ENCODE results near the gene SMPD3. TPM values are rescaled to one million over a fixed set of nuclear protein-coding genes. Genes with fewer than 3 reads are reported as not detected.
A peak's percentile ranks its signal among the peaks of the same experiment; 100 is the strongest.

Gene SMPD3
- total RNA-seq, 1 donor from 2014 or later = 0.09 TPM

DNA sequence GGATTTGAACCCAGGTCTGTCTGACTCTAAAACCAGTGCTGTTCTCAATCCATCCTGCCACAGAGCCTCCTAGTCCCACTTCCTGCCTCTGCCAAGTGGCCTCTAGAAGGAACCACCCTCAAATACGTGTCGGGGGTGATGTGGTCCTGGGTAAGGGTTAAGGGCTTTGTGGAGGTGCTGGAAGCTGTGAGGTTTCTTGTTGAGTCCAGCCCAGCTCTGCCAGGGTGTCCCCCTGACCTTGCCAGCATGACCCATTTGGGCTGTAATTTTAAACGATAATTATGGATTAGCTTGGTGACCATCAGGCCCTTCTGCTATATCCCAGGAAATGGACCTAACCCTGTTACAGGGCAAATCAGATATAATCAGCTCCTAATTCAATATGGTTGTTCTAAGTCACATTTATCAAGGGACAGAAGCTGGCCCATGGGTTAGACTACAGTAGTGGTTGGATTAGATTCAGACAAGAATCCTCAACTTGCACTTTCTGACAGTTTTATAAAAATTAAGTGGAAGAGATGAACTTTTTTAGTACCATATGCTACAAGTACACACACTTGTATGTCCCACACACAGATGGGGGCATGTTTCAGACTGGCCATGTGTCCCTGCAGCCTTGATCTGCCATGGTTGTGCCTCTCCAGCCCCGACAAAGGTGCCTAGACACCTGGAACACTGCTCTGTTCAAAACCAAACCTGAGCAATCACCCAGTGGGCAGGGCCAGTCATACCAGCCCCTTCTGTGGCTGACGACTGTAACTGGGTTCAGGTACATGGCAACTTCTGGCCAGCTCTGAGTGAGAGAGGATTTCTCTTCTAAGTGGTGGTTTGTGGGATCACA, 48.0 kb downstream of the SMPD3 start:
- intact Hi-C loops (cut with micrococcal nuclease) = no loop called here
- peaks cover 8% of the 10 kb centered on the region for H3K27me3 Mint-ChIP-seq
- H3K4me3 Mint-ChIP-seq = no peak overlapping the region
- H3K9me3 Mint-ChIP-seq = no peaks in the 10 kb centered on the region
- no peak overlapping the region for H3K27ac Mint-ChIP-seq
- no peak for DNase-seq
- no peaks in the 10 kb centered on the region for H3K36me3 Mint-ChIP-seq (ENCODE audit: low read depth)
- H3K4me1 Mint-ChIP-seq = peaks cover 21% of the 10 kb centered on the region

DNA sequence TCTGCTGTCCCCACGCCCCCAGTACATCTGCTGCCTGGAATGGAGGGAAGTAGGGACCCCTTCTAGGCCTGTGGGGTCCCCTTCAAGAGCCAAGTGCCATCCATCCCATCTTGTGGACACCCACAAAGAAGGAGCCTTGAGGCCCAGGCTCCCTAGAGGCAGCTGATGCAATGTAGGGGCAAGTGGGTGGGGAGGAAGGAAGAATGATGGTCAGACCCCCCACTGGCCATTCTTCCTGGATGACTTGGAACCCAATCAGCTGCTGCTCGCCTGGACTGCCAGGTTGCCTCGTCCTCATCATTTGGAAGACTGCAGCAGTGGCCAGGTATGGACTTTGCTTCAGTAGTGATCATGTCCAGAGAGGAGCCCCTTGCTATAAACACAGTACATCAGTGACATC, 48.9 kb downstream of the SMPD3 start:
- no peak for DNase-seq
- Mint-ChIP-seq H3K4me3 (no peak overlapping the region), H3K9me3 (no peaks in the 10 kb centered on the region), H3K27ac (no peak overlapping the region), H3K36me3 (ENCODE audit: low read depth) (no peaks in the 10 kb centered on the region), H3K4me1 (peaks cover 21% of the 10 kb centered on the region), H3K27me3 (peaks cover 8% of the 10 kb centered on the region)
- intact Hi-C loops (cut with micrococcal nuclease) = no loop called here

DNA sequence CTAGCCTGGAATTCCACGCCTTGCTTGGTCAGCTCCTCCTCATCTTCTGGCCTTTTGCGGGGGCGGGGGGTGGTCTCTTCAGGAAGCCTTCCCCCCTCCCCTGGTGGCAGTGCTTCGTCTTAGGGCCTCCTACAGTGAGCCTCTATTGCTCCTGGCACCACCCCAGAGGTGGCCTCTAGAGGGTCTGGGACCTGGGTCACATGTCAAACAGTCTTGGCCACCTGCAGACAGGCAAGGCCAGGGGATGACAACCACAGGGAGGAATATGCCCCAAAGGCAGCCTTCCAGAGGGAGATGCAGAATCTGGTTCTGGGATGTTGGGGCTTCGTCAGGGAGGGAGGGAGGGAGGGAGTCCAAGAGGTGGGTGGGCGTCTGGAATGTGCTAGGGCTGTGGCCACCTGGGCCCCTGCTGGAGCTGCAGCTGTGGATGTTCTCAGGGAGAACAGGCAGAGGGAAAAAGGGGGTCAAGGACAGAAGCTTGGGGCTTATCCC, 50.6 kb downstream of the SMPD3 start:
- intact Hi-C loops (cut with micrococcal nuclease) = no loop called here

DNA sequence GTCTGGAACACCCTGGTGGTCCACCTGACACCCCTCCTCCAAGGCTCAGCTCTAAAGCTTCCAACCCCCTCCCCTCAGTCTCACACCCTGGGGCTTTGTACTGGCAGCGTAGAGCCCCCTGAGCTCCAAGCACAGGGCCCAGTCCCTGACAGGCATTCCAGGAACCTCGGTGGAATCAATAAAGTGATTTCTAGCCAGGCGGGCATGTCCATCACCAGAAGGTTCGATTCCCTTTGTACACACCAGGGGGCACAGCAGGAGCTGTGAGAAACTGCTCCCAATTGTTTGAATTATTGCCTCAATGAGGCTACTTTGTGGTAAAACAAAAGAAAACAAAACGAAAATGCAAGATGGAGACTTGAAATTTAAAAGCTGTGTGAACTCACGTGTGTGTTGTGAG, 51.8 kb downstream of the SMPD3 start:
- Mint-ChIP-seq H3K4me1 (peaks cover 16% of the 10 kb centered on the region), H3K4me3 (no peak overlapping the region), H3K36me3 (ENCODE audit: low read depth) (no peaks in the 10 kb centered on the region), H3K9me3 (no peaks in the 10 kb centered on the region), H3K27me3 (peaks cover 20% of the 10 kb centered on the region), H3K27ac (no peak overlapping the region)
- intact Hi-C loops (cut with micrococcal nuclease) = loop anchor here (1.0 kb wide), 1 partner anchor 114 kb away; no protein-coding TSS in a partner anchor
- DNase-seq = peak; percentile 87

More for the DNA sequence above, 50.6 kb downstream of the SMPD3 start:
- Mint-ChIP-seq H3K4me1 (peaks cover 21% of the 10 kb centered on the region), H3K36me3 (ENCODE audit: low read depth) (no peaks in the 10 kb centered on the region), H3K27ac (no peak overlapping the region), H3K27me3 (peaks cover 19% of the 10 kb centered on the region), H3K4me3 (no peak overlapping the region), H3K9me3 (no peaks in the 10 kb centered on the region)
- DNase-seq = no peak

DNA sequence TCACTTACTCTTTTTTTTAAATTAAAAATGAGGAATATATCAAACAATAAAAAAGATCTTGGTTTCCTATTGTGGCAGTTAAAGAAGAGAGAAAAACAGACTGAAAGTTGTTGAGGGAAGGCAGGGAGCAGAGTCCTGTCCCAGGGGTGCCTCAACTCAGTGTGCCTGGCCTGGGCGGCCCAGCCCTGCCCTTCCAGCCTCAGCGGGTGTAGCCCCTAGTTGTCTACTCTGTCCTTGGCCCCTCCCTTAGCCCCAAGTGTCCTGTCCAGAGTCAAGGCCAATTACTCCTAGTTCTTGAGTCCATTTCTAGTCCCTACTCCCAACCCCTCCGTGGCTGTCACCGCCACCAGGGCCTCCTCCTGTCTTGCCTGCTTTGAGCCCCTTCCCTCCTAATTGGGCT, 52.5 kb downstream of the SMPD3 start:
- Mint-ChIP-seq H3K4me1 (peaks cover 10% of the 10 kb centered on the region), H3K27ac (no peak overlapping the region), H3K9me3 (no peaks in the 10 kb centered on the region), H3K36me3 (ENCODE audit: low read depth) (no peaks in the 10 kb centered on the region), H3K27me3 (peaks cover 27% of the 10 kb centered on the region), H3K4me3 (no peak overlapping the region)
- DNase-seq = no peak
- intact Hi-C loops (cut with micrococcal nuclease) = loop anchor here (1.0 kb wide), 1 partner anchor 114 kb away; no protein-coding TSS in a partner anchor

DNA sequence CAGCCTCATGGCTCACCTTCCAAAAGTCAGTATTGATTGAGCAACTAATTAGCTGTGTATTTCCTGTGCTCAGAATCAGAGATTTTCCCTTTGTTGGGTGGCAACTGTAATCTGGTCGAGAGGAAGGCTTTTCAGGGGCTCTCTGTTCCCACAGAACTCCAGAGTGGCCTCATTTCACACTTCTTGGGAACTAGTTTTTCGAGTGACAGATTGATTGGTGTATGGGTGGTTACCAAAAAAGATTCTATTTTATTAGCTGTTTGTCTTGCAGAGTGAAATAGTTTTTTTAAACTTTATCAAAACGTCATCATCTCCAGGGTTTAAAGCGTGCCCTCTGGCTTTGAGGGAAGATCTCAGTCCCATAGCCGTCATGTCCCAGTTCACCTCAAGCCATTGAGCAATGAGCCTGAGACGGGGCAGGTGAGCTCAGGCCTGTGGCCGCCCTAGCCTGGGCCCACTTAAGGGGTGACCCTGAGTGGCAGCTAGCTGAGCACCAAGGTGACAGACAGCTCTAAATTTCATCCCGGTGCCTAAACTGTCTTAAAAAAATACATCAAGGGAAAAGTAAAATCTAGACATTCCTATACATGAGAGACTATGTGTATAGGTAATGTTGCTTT, 53.0 kb downstream of the SMPD3 start:
- Mint-ChIP-seq H3K4me1 (peaks cover 9% of the 10 kb centered on the region), H3K4me3 (no peak overlapping the region), H3K36me3 (ENCODE audit: low read depth) (no peaks in the 10 kb centered on the region), H3K9me3 (no peaks in the 10 kb centered on the region), H3K27me3 (peaks cover 27% of the 10 kb centered on the region), H3K27ac (no peak overlapping the region)
- intact Hi-C loops (cut with micrococcal nuclease) = no loop called here
- no peak for DNase-seq

DNA sequence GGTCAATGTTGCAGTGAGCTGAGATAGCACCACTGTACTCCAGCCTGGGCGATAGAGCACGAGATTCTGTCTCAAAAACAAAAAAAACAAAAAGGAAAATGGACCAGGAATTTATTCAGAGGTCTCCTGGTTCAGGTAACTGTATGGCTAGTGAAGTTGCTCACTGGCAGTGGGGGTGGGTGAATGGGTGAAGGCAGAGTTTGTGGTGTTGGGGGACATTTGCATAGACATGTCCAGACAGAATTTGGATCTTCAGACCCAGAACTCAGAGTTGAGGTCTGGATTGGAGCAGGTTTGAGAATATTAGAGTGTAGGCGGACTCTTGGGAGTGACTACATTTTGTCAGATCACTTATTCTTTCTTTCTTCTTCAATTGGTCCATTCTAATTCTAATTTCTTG, 55.0 kb downstream of the SMPD3 start:
- DNase-seq = no peak
- no peaks in the 10 kb centered on the region for H3K36me3 Mint-ChIP-seq (ENCODE audit: low read depth)
- no peak overlapping the region for H3K27ac Mint-ChIP-seq
- no peak overlapping the region for H3K4me3 Mint-ChIP-seq
- no peaks in the 10 kb centered on the region for H3K9me3 Mint-ChIP-seq
- peaks cover 13% of the 10 kb centered on the region for H3K4me1 Mint-ChIP-seq
- peaks cover 27% of the 10 kb centered on the region for H3K27me3 Mint-ChIP-seq
- intact Hi-C loops (cut with micrococcal nuclease) = no loop called here

DNA sequence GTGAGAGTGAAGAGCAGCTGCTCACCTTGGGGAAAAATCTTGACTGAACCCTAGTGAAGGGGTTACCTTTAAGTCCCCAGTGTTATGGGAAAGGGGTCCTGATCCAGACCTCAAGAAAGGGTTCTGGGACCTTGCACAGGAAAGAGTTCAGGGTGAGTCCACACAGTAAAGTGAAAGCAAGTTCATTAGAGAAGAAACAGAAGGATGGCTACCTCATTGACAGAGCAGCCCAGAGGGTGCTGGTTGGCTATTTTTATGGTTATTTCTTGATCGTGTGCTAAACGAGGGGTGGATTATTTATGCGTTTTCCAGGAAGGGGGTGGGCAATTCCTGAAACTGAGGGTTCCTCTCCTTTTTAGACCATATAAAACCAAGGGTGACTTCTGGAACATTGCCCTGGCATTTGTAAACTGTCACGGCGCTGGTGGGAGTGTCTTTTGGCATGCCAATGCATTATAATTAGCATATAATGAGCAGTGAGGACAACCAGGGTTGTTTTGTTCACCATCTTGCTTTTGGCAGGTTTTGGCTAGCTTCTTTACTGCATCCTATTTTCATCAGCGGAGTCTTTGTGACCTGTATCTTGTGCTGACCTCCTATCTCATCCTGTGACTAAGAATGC, 58.4 kb downstream of the SMPD3 start:
- H3K4me1 Mint-ChIP-seq = peaks cover 6% of the 10 kb centered on the region
- peaks cover 28% of the 10 kb centered on the region for H3K27me3 Mint-ChIP-seq
- H3K27ac Mint-ChIP-seq = no peak overlapping the region
- intact Hi-C loops (cut with micrococcal nuclease) = no loop called here
- H3K9me3 Mint-ChIP-seq = no peaks in the 10 kb centered on the region
- DNase-seq = no peak
- no peaks in the 10 kb centered on the region for H3K36me3 Mint-ChIP-seq (ENCODE audit: low read depth)
- H3K4me3 Mint-ChIP-seq = no peak overlapping the region

DNA sequence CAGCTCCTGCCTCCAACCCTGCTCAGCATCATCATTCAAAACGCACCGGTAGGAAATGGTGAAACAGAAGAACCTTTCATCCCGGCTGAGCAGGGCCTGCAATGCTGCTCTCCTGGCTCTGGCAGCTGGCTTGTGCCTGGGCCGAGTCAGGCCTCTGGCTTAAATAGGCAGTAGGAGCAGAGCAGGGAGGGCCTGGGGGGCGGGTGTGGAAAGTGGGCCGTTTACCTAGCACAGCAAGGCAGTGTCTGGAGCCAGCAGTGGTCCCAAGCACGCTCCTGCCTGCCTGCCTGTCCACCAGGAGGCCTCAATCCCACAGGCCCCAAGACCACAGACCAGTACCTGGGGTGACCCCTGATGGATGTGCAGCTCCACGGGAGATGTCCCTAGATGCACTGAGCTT, 59.3 kb downstream of the SMPD3 start:
- Mint-ChIP-seq H3K27ac (no peak overlapping the region), H3K4me3 (no peak overlapping the region), H3K4me1 (peaks cover 8% of the 10 kb centered on the region), H3K36me3 (ENCODE audit: low read depth) (no peaks in the 10 kb centered on the region), H3K27me3 (peaks cover 26% of the 10 kb centered on the region), H3K9me3 (no peaks in the 10 kb centered on the region)
- DNase-seq = no peak
- intact Hi-C loops (cut with micrococcal nuclease) = no loop called here

DNA sequence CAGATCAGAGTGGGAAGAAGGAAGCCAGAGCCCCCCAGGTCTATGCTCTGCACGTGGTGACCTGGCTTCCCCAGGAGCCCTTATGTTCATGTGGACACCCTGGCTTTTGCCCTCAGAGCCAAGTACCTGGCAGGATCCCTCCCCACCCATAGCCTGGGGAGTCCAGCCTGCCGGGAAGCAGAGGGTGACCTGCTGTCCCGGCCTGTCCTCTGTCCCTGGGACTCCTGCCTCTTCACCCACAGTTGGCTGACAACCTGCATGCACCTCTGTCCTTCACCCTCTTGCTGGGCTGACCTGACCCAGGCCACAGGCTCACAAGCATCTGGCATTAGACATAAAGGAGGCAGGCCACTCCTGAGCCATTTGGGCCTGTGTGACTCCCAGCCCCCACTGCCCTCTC, 60.2 kb downstream of the SMPD3 start:
- Mint-ChIP-seq H3K36me3 (ENCODE audit: low read depth) (no peaks in the 10 kb centered on the region), H3K9me3 (no peaks in the 10 kb centered on the region), H3K27ac (no peak overlapping the region), H3K4me3 (no peak overlapping the region), H3K27me3 (peaks cover 19% of the 10 kb centered on the region), H3K4me1 (peaks cover 10% of the 10 kb centered on the region)
- intact Hi-C loops (cut with micrococcal nuclease) = no loop called here
- DNase-seq = no peak

DNA sequence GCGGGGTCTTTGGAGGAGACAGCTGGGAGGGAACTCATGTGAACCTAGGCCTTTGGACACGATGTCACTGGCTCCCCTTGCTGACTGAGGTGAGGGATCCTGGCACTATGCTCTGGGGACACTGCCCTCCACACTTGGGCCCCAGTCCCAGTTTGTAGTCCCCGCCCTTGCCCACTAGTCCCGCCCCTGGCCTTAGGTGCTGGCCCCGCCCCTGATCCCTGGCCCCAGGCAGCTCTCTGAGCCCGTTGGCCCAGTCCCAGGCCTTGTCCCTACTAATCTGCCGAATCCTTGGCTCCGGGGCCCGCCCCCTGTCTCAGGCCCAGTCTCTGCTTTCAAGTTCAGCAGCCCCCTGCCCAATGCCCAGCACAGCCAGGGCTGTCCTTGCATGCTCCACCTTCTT, 61.0 kb downstream of the SMPD3 start:
- no peak overlapping the region for H3K4me3 Mint-ChIP-seq
- peaks cover 10% of the 10 kb centered on the region for H3K4me1 Mint-ChIP-seq
- H3K9me3 Mint-ChIP-seq = no peaks in the 10 kb centered on the region
- intact Hi-C loops (cut with micrococcal nuclease) = no loop called here
- H3K27ac Mint-ChIP-seq = no peak overlapping the region
- H3K36me3 Mint-ChIP-seq (ENCODE audit: low read depth) = no peaks in the 10 kb centered on the region
- DNase-seq = no peak
- H3K27me3 Mint-ChIP-seq = peaks cover 21% of the 10 kb centered on the region

DNA sequence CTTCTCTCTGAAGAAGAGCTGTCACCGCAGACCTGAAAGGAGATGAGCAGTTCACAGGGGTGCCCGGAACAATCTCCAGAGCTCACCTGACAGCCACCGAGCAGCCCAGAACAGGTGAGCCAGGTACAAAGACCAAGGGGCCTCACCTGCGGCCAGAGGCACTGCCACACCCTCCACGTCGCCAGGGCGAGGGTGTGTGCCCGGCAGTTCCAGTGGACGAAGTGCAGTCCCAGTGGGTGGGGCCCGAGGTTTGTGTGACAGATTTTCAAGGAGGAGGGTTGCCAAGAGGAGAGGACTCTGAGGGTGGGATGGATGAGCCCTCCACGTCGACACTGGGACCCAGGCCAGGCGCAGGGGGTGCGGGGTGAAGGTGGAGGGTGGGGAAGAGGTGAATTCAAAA, 61.7 kb downstream of the SMPD3 start:
- Mint-ChIP-seq H3K9me3 (no peaks in the 10 kb centered on the region), H3K4me1 (peaks cover 10% of the 10 kb centered on the region), H3K27ac (no peak overlapping the region), H3K4me3 (no peak overlapping the region), H3K27me3 (peaks cover 24% of the 10 kb centered on the region), H3K36me3 (ENCODE audit: low read depth) (no peaks in the 10 kb centered on the region)
- DNase-seq = no peak
- intact Hi-C loops (cut with micrococcal nuclease) = no loop called here

DNA sequence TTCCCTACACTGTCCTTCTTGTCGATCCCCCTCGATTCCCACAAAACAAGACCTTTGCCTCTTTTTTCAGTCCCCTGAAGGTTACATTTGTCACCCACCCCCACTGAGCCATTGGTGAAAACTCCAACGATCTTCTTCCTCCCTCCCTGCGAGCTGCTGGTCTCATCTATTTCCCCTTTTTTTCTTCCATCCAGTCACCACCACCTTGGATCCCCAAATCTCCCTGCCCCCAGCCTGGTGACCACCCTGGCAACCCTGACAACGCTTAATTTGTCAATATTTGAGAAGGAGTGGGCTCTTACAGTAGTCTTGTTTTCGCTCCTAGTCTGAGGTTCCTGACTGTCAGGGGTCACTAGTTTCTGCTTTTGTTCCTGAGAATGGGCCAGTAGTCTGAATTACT, 62.9 kb downstream of the SMPD3 start:
- peaks cover 15% of the 10 kb centered on the region for H3K4me1 Mint-ChIP-seq
- H3K4me3 Mint-ChIP-seq = no peak overlapping the region
- peaks cover 21% of the 10 kb centered on the region for H3K27me3 Mint-ChIP-seq
- H3K9me3 Mint-ChIP-seq = no peaks in the 10 kb centered on the region
- no peak for DNase-seq
- H3K36me3 Mint-ChIP-seq (ENCODE audit: low read depth) = no peaks in the 10 kb centered on the region
- intact Hi-C loops (cut with micrococcal nuclease) = no loop called here
- no peak overlapping the region for H3K27ac Mint-ChIP-seq

Data from activated CD4-positive, alpha-beta T cell treated with anti-CD3 and anti-CD28 coated beads, Interleukin-2, amount 10 ng/mL, durations not matched to agents 24 days and 14 days (primary cell).